Occipital lobe (tissue), 2 donors: ENCODE data around the gene FAM118B. TPM values are rescaled to one million over a fixed set of nuclear protein-coding genes. Genes with fewer than 3 reads are reported as not detected.
"Not testable (repeated sequence)": the region's sequence is repeated elsewhere in the genome, so short reads cannot be mapped to it uniquely, and the experiment has no call there.

ENCODE experiments used
- DNase-seq: peaks from one replicate; lab custom pipeline; 2025; lab: John Stamatoyannopoulos, UW
- total RNA-seq: library from RNA; depleted of rRNA; stranded (reverse); fragments of >200 nt; gene quantifications from one replicate; pipeline ENCODE4 v1.2.3, GENCODE V29; 2014

The FAM118B gene
- total RNA-seq, 1 donor from 2014 or later, result 25.4 TPM

DNA sequence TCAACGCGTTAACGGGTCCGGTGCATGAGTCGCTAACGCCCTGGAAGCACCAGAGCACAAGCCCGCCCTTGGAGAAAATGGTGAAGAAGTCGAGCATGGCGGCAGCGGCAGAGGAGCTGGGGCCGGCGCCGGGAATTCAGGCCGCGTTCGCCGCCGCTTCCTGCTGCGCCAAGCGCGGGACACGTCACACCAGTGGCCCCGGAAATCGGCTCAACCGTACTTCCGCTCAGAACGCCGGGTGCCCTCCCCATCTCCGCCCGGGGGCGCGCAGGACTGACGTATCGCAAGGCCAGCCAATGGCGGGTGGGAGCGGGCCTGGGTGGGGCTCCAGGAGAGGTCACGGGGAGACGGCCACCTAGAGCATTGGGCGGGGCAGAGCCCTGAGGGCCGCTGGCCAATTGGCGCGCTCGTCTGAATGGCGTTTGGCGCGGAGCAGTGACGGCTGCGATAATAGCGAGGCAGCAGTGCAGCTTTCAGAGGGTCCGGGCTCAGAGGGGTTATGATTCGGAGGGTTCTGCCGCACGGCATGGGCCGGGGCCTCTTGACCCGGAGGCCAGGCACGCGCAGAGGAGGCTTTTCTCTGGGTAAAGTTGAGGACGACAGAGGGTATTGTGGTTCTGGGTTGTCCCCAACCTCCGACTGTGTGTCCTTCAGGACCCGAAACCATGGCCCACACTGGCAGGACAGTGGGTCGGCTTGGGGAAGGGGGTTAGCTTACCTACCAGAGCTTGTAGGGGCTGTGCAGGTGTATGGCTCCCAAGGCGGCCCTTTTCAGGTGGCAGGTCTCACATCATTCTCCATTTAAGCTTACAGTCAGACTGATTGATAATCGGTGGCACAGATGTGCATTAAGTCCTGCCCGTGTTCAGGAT, 57.4 kb downstream of the FAM118B start, which contains the start of the genes FOXRED1 and SRPRA:
Gene FOXRED1 (plus strand): TSS at position 447 of the 872 bp plus-strand sequence. CDS start 53 bp downstream, at position 500.
Gene SRPRA (minus strand): TSS at position 188 of the 872 bp plus-strand sequence. CDS start 91 bp downstream, at position 97.
- DNase-seq, result peak; percentile 99

DNA sequence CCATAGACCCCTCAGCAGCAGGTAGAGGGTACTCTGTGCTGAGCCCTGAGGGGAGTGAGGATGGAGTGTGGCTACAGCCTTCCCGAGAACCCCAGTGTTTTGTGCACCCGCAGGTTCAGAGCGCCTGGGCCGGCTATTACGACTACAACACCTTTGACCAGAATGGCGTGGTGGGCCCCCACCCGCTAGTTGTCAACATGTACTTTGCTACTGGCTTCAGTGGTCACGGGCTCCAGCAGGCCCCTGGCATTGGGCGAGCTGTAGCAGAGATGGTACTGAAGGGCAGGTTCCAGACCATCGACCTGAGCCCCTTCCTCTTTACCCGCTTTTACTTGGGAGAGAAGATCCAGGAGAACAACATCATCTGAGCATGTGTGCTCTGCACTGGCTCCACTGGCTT, 65.7 kb downstream of the FAM118B start:
- DNase-seq, result no peak

DNA sequence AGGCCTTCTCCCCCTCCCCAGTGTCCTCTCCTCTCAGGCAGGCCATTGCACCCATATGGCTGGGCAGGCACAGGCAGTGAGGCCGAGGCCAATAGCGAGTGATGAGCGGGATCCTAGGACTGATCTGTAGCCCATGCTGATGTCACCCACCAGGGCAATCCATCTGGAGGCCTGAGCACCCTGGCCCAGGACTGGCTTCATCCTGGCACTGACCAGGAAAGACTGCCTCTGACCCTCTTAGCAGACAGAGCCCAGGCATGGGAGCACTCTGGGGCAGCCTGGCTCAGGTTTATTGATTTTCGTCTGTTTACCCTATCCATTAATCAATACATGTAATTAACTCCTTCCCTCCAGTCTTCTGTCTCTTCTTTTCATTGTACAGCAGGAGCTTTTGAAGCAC, 66.2 kb downstream of the FAM118B start:
- DNase-seq, result no peak

DNA sequence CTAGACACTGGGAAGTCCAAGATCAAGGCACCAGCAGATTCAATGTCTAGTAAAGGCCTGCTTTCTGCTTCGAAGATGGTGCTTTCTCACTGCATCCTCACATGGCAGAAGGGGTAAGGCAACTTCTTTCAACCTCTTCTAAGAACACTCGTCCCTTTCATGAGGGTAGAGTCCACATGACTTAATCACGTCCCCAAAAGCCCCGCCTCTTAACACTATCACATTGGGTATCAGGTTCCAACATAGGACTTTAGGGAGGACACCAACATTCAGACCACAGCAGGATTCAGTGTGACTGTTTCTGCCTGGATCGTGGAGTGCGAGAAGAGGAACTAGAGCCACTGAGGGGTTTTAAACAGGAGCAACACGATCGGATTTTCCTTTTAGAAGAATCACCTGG, 67.6 kb downstream of the FAM118B start:
- DNase-seq, result no peak

DNA sequence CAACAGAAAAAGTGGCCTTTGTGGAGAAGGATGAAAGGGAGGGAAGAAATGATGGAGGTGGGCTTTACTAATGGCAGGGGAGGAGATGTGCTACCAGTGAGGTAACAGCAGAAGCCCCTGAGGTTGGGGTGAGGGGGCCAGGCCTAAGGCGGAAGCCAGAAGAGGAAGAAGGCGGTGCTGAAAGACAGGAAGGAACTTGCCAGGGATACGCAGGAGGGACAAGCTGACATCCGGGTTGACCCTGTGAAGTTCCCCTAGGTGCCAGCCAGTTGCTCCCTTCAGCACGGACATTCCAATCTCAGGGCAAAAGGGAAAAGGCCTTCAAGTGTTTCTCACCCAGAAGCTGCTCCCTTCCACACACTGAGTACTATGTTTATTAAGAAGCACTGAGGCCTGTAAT, 69.0 kb downstream of the FAM118B start:
- DNase-seq, result no peak

DNA sequence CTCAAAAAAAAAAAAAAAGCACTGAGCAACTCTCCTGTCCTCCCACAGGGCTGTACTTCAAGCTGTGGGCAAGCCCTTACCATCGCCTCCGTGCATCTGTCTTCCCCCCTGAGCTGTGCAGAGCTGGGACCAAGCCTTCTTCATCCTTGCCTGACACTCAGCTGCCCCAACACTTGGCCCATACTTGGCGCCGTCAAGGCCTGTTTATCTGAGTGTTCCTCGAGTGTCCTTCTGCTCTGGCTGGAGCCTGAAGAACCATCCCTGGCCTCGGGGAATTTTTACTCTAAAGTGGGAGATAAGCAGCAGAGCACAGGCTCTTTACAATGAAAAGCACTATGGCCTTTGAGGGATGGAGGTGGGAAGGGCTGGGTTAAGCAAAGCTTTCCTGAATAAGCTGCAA, 69.7 kb downstream of the FAM118B start:
- DNase-seq, result no peak

DNA sequence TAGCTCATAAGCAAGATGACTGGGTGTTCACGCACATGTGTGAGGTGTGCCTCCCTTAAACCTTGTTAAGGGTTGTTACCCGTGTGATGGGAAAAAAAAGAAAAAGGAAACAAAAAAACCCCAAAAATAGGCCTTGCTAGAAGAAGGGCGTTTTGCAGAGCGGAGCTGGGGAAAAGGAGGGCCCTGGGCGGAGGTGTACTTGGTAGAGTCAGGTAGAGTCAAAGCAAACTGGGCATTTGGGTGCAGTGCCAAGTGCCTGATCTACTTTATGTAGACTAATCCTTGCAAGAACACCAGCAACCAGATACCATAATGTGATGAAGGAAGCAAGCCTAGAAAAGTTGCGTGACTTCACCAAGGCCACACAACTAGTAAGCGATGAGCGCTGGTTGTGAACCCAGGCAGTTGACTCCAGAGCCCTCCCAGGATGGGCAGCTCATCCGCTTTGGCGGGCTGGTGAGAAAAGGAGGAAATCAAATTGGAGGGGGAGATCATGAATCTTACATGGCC, 70.1 kb downstream of the FAM118B start:
- no peak for DNase-seq

DNA sequence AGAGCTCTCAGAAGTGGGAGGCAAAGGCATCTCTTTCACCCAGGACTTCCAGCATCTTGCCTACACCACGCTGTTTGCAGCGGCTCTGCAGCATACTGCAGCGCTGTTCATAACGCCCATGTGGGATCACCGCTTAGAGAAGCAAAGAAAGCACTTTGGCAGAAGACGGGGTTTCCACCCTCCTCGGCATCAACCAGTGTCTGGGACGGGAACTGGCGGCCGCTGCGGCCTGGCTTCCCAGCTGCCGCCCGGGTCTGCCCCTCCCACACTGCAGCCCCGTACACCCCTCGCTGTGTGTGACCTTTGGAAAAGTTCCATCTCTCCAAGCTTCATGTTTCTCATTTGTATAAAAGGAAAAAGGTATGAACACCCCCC, 70.8 kb downstream of the FAM118B start:
- DNase-seq, result peak; percentile 34

DNA sequence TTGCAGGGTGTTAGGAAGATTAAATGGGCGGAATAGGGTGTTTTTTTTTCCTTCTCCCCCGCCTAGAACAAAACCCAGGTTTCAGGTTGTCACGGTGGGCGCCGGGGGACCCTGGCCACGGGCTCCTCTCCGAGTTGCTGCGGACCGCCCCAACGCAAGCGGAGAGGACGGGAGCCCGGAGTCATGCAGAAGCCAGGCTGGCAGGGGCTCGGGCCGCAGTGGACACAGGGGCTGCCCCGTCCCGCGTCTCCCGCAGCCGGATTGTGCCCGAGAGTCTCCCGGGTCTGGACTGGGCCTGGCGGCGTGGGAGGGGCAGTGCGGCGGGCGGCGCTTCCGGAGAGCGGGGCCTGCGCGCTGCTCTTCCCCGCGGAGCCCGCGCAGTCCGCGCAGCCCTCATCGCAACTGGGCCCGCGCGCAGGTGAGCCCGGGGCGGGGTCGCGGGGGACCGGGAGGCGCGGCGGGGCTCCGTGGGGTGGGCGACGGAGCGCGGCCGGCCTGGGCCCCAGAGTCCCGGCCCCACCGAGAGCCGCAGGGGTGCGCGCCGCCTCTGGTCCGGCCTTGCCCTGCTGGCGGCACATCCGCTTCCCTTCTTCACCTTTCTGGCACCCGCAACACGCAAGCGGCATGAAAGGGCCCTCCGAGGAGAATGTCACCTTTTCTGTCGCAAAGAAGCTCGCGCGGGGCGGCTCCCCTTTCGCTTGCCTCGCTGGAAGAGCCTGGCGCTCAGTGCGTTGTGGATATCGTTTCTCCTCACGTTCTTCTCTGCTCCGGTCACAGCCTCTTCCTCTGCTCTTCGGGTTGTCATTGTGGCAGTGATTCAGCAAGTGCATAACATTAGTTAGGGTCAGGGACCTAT, 71.4 kb downstream of the FAM118B start, which contains the start of gene TIRAP:
Gene TIRAP (plus strand): TSS at position 358 of the 856 bp plus-strand sequence. CDS start 7,802 bp downstream, outside the sequence.
- DNase-seq, result peak; percentile 30

DNA sequence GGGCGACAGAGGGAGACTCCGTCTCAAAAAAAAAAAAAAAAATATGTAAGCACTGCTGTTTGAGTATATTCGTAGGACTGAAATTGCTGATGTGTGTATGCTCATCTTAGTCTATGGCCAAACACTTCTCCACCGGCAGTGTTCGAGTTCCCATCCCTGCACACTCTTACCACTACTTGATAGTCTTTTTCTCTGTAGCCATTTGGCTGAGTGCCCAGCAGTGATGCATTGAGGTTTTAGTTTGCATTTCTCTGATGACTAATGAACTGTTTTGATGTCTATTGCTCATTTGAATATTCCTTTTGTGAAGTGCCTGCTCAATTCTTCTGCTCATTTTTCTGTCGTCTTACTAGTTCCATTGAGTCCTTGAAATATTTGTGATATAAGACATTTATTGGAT, 73.2 kb downstream of the FAM118B start:
- peak; percentile 49 for DNase-seq

DNA sequence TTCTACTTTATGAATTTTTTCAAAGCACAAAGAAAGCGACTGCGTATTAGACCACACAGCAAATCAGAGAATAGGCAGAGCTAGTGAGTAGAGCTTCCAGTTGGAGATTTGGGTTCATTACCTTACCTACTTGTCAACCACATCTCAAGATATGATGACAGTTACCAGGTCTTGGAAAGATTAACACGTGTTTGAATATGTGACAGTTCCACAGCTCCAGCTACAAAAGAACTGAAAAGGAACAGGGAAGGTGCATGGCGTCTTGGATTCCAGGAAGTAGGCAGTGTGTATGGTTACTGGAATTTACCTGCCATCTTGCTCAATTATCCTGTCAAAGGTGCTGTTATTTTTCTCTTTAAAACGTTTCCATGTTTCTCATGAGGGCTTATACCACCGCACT, 76.7 kb downstream of the FAM118B start:
- DNase-seq, result no peak

DNA sequence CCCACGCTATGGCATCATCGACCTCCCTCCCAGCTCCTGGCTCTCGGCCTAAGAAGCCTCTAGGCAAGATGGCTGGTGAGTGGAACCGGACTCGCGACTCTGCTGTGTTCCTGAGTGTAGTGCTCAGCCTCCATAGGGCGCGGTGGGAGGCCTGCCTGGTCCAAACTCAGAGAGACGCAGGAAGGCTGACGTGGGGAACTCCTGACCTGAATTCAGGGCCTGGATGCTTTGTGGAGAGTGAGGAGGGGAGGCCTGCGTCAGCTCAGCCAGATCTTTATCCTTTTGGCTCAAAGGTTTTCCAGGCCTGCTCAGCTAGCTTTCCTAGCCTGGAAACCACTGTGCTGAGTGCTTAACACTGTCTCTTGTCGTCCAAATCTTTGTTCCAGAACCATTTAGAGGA, 79.3 kb downstream of the FAM118B start:
- no peak for DNase-seq

DNA sequence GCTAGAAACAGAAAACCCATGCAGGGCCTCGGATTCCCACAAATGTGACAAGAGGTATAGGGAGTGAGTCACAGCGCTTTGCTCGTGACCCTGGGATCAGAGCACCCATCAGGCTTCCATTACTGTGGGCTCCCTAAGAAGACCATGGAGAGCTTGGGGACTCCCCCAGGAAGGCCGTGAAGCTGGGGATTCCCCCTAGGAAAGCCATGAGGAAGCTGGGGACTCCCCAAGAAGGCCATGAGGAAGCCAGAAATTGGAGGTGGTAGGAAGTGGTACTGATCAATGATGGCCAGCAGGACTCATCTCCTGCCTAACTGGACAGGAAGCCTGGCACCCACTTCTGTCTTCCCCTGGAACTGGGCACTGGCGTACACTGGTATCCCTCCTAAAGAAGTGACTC, 82.1 kb downstream of the FAM118B start:
- DNase-seq, result no peak

DNA sequence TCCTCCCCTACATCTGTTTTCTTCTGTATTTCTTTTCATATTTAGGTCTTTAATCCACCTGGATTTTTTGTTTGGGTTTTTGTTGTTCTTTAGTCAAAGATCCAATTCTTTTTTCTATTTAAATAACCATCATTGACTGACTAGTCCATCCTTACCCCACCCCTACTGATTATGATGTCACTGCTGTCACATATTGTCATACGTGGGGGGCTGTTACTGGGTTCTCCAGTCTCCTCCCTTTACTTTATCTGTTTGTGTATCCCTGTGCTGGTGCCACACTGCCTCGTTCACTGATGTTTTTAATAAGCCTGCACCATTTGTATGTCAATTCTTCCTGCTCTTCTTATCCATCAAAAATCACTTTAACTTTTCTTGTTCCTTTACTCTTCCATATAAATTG, 85.4 kb downstream of the FAM118B start:
- no peak for DNase-seq

DNA sequence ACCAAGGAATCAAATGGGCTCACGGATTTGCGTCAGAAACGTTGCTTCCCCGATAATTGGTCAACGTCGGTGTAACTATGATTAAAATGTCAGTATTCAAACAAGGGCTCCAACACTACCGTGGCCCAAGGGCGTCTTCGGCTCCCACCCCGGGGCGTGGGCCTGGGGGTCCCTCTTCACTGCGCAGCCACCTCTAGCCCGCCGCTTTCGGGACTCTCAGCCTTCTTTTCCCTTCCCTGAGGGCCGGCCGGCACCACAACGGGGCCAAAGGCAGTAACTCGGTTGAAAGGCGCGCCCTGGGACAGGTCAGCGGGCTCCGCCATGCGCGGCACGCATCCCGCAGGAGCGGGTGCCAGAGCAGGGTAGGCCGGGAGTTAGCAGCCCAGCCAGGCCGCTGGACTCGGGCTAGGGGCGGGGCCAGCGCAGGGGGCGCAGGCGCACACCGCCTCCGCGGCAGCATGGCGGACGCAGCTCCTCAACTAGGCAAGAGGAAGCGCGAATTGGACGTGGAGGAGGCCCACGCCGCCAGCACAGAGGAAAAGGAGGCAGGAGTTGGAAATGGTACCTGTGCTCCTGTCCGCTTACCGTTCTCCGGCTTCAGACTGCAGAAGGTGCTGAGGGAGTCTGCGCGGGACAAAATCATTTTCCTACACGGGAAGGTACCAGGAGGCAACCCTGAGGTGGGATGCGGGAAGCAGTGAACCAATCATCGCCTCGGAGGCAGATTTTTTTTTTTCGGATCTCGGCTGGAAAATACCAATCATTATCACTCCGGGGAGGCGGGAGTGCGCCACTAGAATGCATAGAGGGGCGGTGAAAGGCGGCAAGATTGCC, 92.3 kb downstream of the FAM118B start, which contains the start of gene DCPS:
Gene DCPS (plus strand): TSS at position 438 of the 834 bp plus-strand sequence. CDS start 21 bp downstream, at position 459.
- DNase-seq, result peak; percentile 84

DNA sequence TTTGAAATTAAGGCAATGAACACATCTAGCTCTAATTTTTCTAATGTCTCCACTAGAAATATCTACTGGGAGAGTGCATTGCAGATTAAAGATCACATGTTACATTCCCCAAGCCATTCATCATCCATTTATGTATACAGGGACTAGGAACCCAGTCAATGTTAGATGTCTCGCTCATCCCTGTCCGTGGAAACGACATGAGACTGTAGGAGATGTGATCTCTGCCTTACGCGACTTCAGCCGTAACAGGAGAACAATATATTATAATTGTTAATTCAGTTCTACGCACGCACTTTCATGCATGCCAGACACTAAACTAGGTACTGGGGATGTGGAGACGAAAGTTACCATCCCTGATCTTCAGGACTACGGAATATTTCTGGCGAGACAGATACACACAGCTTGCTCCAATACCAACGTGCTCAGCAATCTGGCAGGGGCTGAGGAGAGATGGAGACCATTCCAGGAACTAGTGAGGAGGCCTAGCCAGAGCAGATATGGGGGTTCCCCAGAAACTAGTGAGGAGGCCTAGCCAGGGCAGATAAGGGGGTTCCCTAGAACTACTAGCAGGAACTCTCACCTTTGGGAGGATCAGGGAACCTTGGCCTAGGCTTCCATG, 93.0 kb downstream of the FAM118B start:
- DNase-seq, result no peak

DNA sequence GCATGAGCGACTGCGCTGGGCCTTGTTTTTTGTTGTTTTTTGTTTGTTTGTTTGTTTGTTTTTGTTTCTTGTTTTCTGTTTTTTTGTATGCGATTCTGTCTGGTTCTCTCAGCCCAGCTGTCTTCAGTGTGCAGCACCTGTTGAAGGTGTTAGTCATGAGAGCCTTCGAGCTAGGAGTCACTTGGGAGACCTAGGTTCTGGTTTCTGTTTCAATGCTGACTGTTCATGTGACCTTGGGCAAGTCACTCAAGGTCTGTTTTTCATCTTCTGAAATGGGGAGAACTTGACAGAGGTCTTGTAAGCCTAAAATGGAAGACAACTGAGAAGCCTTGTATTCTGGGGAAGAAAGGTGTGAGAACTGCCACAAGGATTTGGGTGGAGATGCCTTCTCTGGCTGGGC, 94.1 kb downstream of the FAM118B start:
- DNase-seq, result no peak

DNA sequence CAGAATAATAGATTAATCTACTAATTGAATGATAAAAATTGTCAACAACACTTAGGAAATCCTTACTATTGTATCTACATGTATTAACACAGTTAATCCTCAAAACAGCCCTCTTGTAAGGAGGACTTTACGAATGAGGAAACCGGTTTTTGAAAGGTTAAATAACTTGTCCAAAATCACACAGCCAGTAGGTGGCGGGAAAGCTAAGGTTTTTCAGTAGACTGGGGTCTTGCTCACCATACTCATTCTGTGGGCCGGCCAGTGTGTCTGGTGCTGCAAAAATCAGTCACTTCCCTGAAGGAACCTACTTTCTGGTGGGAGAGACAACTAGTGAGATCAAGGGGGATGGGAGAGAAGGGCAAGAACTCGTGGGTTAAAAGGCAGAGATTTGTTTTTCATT, 96.1 kb downstream of the FAM118B start:
- DNase-seq, result no peak

DNA sequence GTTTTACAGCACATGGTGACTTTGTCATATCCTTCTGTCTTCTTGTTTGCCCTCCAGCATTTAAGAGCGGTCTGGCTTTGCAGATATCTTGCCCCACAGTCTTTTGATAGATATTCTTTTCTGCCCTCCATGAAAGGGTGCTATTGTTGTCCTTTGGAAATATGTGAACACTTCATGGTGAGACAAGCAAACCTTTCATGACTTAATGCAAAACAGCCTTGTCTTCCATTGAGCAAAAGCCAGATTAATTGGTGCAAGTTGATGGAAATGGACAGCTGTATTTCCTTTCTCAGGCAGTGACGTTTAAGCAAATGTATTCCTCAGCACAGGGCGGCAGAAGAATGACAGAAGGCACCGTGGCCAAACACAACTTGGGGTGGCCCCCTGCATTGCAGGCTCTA, 96.7 kb downstream of the FAM118B start:
- DNase-seq, result no peak

DNA sequence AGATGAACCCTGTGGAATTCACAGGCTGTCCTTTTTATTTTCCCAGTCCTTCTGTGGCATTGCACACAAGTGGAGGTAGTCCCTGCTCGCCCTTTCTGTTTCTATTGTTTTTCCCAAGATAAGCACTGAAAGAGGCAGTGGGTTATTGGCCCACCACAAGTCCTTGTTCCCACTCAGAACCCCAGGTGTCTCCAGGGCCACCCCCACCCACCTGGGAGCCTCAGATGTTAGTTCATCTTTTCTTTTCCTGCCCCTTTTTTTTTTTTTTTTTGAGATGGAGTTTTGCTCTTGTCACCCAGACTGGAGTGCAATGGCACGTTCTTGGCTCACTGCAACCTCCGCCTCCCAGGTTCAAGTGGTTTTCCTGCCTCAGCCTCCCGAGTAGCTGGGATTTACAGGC, 97.2 kb downstream of the FAM118B start:
- DNase-seq, result not testable (repeated sequence)
